Measurements from ENCODE around the gene SLC9A1. TPM values are rescaled to one million over a fixed set of nuclear protein-coding genes. Genes with fewer than 3 reads are reported as not detected.
A peak's percentile ranks its signal among the peaks of the same experiment; 100 is the strongest.

Gene SLC9A1
- total RNA-seq, 1 donor from 2014 or later: 54.6 TPM

DNA sequence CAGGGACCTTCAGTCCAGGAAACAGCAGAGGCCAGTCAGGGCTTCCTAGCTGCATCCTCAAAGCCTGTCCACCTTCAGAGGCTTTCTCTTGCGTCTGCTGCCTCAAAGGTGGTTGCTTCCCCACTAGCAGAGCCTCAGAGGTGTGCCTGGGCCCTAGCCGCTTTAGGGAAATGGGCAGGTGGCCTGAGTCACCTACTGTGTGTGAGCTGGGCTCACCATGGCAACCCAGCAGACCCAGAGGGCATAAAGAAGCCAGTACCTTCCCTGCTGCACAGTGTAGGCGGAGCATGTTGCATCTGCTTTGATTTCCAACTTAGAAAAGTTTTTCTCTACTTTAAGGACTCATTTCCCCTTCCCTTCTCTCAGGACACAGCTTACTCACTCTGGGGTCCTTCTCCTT lies 12.5 kb downstream of the SLC9A1 start:
- Mint-ChIP-seq H3K27me3 (ENCODE audit: low read depth) (no peaks in the 10 kb centered on the region), H3K36me3 (ENCODE audit: low read depth) (peaks cover 3% of the 10 kb centered on the region), H3K4me3 (ENCODE audit: unreplicated experiment) (no peak overlapping the region), H3K4me1 (ENCODE audit: low read depth) (peaks cover 77% of the 10 kb centered on the region), H3K9me3 (ENCODE audit: low read depth) (no peaks in the 10 kb centered on the region), H3K27ac (ENCODE audit: unreplicated experiment) (no peak overlapping the region)
- TF ChIP-seq CTCF (IDR thresholded peaks at IDR 0.05): no peak
- DNase-seq (ENCODE audit: low spot score): no peak

GRCh38 chr1:27141266-27142003 lies 13.5 kb downstream of the SLC9A1 start:
- Mint-ChIP-seq H3K9me3 (ENCODE audit: low read depth) (no peaks in the 10 kb centered on the region), H3K4me3 (ENCODE audit: unreplicated experiment) (no peak overlapping the region), H3K27me3 (ENCODE audit: low read depth) (no peaks in the 10 kb centered on the region), H3K27ac (ENCODE audit: unreplicated experiment) (no peak overlapping the region), H3K4me1 (ENCODE audit: low read depth) (peaks cover 84% of the 10 kb centered on the region), H3K36me3 (ENCODE audit: low read depth) (peaks cover 3% of the 10 kb centered on the region)
- DNase-seq (ENCODE audit: low spot score): no peak
- no peak for TF ChIP-seq CTCF (IDR thresholded peaks at IDR 0.05)

DNA sequence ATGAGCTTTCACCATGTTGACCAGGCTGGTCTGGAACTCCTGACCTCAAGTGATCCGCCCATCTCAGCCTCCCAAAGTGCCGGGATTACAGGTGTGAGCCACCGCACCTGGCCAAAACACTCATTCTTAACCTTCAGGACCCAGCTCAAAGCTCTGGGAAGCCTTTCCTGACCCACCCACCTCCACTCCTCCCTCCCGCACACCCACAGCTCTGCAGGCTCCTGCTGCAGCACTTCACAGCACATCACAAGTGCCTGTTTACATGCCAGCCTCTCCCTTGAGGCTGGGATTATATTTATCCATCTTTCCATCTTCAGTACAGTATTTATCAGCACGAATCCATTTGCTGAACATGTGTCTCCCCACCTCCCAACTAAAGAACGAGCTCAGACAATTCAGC lies 14.9 kb downstream of the SLC9A1 start:
- peaks cover under 1% of the 10 kb centered on the region for H3K36me3 Mint-ChIP-seq (ENCODE audit: low read depth)
- H3K4me3 Mint-ChIP-seq (ENCODE audit: unreplicated experiment): no peak overlapping the region
- no peaks in the 10 kb centered on the region for H3K27me3 Mint-ChIP-seq (ENCODE audit: low read depth)
- no peak for DNase-seq (ENCODE audit: low spot score)
- H3K9me3 Mint-ChIP-seq (ENCODE audit: low read depth): no peaks in the 10 kb centered on the region
- no peak for TF ChIP-seq CTCF (IDR thresholded peaks at IDR 0.05)
- H3K27ac Mint-ChIP-seq (ENCODE audit: unreplicated experiment): no peak overlapping the region
- H3K4me1 Mint-ChIP-seq (ENCODE audit: low read depth): peaks cover 70% of the 10 kb centered on the region

DNA sequence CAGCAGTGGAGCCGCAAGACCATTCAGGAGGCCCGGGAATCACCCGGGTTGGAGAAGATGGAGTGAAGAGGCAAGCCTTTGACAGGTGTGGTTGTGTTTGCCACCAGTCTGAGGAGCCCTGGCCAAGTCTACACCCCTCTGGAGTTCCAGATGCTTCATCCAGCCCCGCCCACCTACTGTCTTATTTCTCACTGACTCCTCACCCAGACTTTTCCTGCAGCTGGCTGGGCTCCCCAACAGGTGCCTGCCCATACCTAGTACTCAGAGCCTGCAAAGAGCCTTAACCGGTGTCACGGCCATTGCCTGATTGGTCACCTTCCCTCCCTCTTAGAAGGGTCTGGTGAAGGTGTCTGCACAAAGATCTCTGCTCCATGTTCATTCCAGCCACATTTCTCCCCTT lies 16.0 kb downstream of the SLC9A1 start:
- H3K4me3 Mint-ChIP-seq (ENCODE audit: unreplicated experiment): no peak overlapping the region

DNA sequence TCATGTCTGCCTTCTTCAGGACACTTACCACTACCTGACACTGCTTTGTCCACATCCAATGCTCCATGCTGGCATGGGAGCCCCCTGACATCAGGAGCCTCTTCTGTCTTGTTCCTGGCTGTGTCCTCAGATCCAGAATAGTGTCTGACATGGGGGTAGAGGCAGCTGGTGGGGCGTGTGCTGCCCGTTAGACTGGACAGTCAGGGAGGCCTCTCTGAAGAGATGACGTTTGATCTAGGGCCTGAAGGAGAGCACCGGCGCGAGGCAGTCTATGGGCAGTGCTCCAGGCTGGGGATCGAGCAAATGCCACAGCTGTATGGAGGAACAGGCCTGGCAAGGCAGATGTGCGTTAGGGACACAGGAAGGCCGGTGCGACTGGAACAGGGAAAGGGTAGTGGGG lies 16.6 kb downstream of the SLC9A1 start:
- Mint-ChIP-seq H3K9me3 (ENCODE audit: low read depth) (no peaks in the 10 kb centered on the region), H3K36me3 (ENCODE audit: low read depth) (no peaks in the 10 kb centered on the region), H3K4me3 (ENCODE audit: unreplicated experiment) (no peak overlapping the region), H3K4me1 (ENCODE audit: low read depth) (peaks cover 60% of the 10 kb centered on the region), H3K27me3 (ENCODE audit: low read depth) (no peaks in the 10 kb centered on the region), H3K27ac (ENCODE audit: unreplicated experiment) (peak overlapping the region; percentile 60)
- no peak for TF ChIP-seq CTCF (IDR thresholded peaks at IDR 0.05)
- no peak for DNase-seq (ENCODE audit: low spot score)

More for the DNA sequence above, 16.0 kb downstream of the SLC9A1 start:
- Mint-ChIP-seq H3K9me3 (ENCODE audit: low read depth) (no peaks in the 10 kb centered on the region), H3K36me3 (ENCODE audit: low read depth) (no peaks in the 10 kb centered on the region), H3K27me3 (ENCODE audit: low read depth) (no peaks in the 10 kb centered on the region), H3K27ac (ENCODE audit: unreplicated experiment) (peak overlapping the region; percentile 3), H3K4me1 (ENCODE audit: low read depth) (peaks cover 65% of the 10 kb centered on the region)
- no peak for DNase-seq (ENCODE audit: low spot score)
- TF ChIP-seq CTCF (IDR thresholded peaks at IDR 0.05): no peak
